HCT116 (cell line): ENCODE results near the gene SEC14L3.

ENCODE experiments used
- CBX3 ChIP-seq: IDR thresholded peaks from 2 replicates; pipeline ENCODE4 v1.6.1; 2012; ENCODE audit warnings: low read depth
- CEBPB ChIP-seq: IDR thresholded peaks from 2 replicates; pipeline ENCODE4 v1.6.1; 2012; ENCODE audit warnings: low read depth
- EZH2 ChIP-seq: fragments of 200-600 bp; sonication (generic); IDR thresholded peaks from 2 replicates; pipeline ENCODE4 v1.6.1; 2017; ENCODE audit warnings: antibody characterized with exemption, mixed run types
- EZH2phosphoT487 ChIP-seq: fragments of 200-600 bp; IDR thresholded peaks from 2 replicates; pipeline ENCODE4 v1.6.1; 2018; ENCODE audit warnings: antibody characterized with exemption, borderline replicate concordance
- POLR2AphosphoS5 ChIP-seq: IDR thresholded peaks from 2 replicates; pipeline ENCODE4 v1.6.1; 2011; ENCODE audit warnings: mild to moderate bottlenecking, low read depth, low read length, moderate library complexity
- SIN3A ChIP-seq: IDR thresholded peaks from 2 replicates; pipeline ENCODE4 v1.6.1; 2012; ENCODE audit warnings: low read depth
- SRF ChIP-seq: IDR thresholded peaks from 2 replicates; pipeline ENCODE4 v1.6.1; 2012; ENCODE audit warnings: low read depth
- TF ChIP-seq, protein P1 (sequence below), 3 experiments: fragments of 200-600 bp in 1 of 3; sonication (generic) in 1 of 3; IDR thresholded peaks in 2 of 3; conservative IDR thresholded peaks in 1 of 3; 2 replicates each; pipeline ENCODE4 v1.5.1; 2012 to 2017; ENCODE audit warnings: low read depth in 2 of 3, low read length in 2 of 3, antibody characterized with exemption in 1 of 3, borderline replicate concordance in 1 of 3, control low read depth in 1 of 3, mild to moderate bottlenecking in 1 of 3, mixed read lengths in 1 of 3, mixed run types in 1 of 3, moderate library complexity in 1 of 3; ENCODE audit not compliant: insufficient read depth in 1 of 3
- TF ChIP-seq, protein P2 (sequence below): IDR thresholded peaks from 2 replicates; pipeline ENCODE4 v1.6.1; 2012; ENCODE audit warnings: low read depth

DNA sequence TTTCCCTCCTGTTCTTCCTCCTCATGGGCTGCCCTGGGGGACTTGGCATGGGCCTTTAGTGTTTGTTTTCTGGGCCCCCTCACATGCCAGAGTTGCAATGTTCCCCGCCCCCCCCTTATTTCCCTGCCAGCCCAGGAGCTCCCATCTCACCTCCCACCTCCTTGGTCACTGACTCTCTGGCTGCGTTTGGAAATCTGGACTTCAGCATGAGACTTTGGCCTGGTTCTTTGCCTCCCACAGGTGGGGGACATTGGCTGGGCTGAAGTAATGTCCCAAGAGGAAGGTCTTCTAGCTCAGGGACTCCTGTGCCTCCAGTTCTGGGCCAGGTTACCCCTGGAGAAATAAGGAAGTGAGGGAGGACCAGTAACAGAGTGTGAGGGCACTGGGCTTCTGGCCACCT is 39.3 kb downstream of the SEC14L3 start:
- TF ChIP-seq, protein P1, sequence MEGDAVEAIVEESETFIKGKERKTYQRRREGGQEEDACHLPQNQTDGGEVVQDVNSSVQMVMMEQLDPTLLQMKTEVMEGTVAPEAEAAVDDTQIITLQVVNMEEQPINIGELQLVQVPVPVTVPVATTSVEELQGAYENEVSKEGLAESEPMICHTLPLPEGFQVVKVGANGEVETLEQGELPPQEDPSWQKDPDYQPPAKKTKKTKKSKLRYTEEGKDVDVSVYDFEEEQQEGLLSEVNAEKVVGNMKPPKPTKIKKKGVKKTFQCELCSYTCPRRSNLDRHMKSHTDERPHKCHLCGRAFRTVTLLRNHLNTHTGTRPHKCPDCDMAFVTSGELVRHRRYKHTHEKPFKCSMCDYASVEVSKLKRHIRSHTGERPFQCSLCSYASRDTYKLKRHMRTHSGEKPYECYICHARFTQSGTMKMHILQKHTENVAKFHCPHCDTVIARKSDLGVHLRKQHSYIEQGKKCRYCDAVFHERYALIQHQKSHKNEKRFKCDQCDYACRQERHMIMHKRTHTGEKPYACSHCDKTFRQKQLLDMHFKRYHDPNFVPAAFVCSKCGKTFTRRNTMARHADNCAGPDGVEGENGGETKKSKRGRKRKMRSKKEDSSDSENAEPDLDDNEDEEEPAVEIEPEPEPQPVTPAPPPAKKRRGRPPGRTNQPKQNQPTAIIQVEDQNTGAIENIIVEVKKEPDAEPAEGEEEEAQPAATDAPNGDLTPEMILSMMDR (IDR thresholded peaks at IDR 0.05 in 2 of 3, conservative IDR thresholded peaks at IDR 0.05 in 1 of 3; ENCODE audit: borderline replicate concordance in 1 of 3, insufficient read depth in 1 of 3, low read depth in 2 of 3, low read length in 2 of 3) = no peak
- TF ChIP-seq EZH2phosphoT487 (no peak), POLR2AphosphoS5 (no peak), EZH2 (no peak), CEBPB (no peak), CBX3 (no peak), SRF (no peak), SIN3A (no peak)
- TF ChIP-seq, protein P2, sequence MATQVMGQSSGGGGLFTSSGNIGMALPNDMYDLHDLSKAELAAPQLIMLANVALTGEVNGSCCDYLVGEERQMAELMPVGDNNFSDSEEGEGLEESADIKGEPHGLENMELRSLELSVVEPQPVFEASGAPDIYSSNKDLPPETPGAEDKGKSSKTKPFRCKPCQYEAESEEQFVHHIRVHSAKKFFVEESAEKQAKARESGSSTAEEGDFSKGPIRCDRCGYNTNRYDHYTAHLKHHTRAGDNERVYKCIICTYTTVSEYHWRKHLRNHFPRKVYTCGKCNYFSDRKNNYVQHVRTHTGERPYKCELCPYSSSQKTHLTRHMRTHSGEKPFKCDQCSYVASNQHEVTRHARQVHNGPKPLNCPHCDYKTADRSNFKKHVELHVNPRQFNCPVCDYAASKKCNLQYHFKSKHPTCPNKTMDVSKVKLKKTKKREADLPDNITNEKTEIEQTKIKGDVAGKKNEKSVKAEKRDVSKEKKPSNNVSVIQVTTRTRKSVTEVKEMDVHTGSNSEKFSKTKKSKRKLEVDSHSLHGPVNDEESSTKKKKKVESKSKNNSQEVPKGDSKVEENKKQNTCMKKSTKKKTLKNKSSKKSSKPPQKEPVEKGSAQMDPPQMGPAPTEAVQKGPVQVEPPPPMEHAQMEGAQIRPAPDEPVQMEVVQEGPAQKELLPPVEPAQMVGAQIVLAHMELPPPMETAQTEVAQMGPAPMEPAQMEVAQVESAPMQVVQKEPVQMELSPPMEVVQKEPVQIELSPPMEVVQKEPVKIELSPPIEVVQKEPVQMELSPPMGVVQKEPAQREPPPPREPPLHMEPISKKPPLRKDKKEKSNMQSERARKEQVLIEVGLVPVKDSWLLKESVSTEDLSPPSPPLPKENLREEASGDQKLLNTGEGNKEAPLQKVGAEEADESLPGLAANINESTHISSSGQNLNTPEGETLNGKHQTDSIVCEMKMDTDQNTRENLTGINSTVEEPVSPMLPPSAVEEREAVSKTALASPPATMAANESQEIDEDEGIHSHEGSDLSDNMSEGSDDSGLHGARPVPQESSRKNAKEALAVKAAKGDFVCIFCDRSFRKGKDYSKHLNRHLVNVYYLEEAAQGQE = no peak
